DND-41 (cell line): ENCODE data around the gene MMP17.

Experiments
- EZH2 ChIP-seq: IDR thresholded peaks from 3 replicates; pipeline ENCODE4 v1.6.1; 2012; ENCODE audit warnings: borderline replicate concordance, low read depth, mild to moderate bottlenecking, moderate library complexity, low read length, inconsistent platforms; ENCODE audit not compliant: severe bottlenecking
- TF ChIP-seq, protein P1 (sequence below): IDR thresholded peaks from 2 replicates; pipeline ENCODE4 v1.5.1; 2012; ENCODE audit warnings: borderline replicate concordance, low read length, moderate library complexity, mild to moderate bottlenecking; ENCODE audit not compliant: poor library complexity, severe bottlenecking; ENCODE audit errors: extremely low read depth

GRCh38 chr12:131831635-131832041, 3.4 kb downstream of the MMP17 start:
- TF ChIP-seq, protein P1, sequence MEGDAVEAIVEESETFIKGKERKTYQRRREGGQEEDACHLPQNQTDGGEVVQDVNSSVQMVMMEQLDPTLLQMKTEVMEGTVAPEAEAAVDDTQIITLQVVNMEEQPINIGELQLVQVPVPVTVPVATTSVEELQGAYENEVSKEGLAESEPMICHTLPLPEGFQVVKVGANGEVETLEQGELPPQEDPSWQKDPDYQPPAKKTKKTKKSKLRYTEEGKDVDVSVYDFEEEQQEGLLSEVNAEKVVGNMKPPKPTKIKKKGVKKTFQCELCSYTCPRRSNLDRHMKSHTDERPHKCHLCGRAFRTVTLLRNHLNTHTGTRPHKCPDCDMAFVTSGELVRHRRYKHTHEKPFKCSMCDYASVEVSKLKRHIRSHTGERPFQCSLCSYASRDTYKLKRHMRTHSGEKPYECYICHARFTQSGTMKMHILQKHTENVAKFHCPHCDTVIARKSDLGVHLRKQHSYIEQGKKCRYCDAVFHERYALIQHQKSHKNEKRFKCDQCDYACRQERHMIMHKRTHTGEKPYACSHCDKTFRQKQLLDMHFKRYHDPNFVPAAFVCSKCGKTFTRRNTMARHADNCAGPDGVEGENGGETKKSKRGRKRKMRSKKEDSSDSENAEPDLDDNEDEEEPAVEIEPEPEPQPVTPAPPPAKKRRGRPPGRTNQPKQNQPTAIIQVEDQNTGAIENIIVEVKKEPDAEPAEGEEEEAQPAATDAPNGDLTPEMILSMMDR, result no peak
- no peak for TF ChIP-seq EZH2
